Right lobe of liver (tissue), 6 donors: ENCODE data around the gene PRMT3. TPM values are rescaled to one million over a fixed set of nuclear protein-coding genes. Genes with fewer than 3 reads are reported as not detected.

Experiments
- ATAC-seq, 4 donors: fragments of 200-7000 bp; cut with Tn5 transposase; one replicate each; pipeline ENCODE4 v1.9.1; 2020; ENCODE audit warnings: mild to moderate bottlenecking in 4 of 4, moderate library complexity in 4 of 4
- DNase-seq, 3 donors: peaks; one replicate each; pipeline ENCODE4 v3.0.0-alpha.2; 2020
- H3K27ac ChIP-seq, 3 donors: fragments of 200-600 bp; one replicate each; pipeline ENCODE4 v1.8.0; 2022
- H3K27me3 ChIP-seq, 2 donors: fragments of 200-600 bp; one replicate each; pipeline ENCODE4 v1.8.0; 2022
- H3K36me3 ChIP-seq, 4 donors: fragments of 200-600 bp; sonication (generic) in 1 of 4; one replicate each; pipeline versions ENCODE4 v1.5.1 to v1.8.0; 2017 to 2022; ENCODE audit warnings: control low read depth in 1 of 4
- H3K4me1 ChIP-seq, 4 donors: fragments of 200-600 bp; sonication (generic) in 1 of 4; one replicate each; pipeline versions ENCODE4 v1.5.1 to v1.8.0; 2017 to 2022; ENCODE audit warnings: control low read depth in 1 of 4
- H3K4me3 ChIP-seq, 3 donors: fragments of 200-600 bp; one replicate each; pipeline ENCODE4 v1.8.0; 2022
- H3K9me3 ChIP-seq, 4 donors: fragments of 200-600 bp; sonication (generic) in 1 of 4; one replicate each; pipeline versions ENCODE4 v1.5.1 to v1.8.0; 2017 to 2022; ENCODE audit warnings: control low read depth in 1 of 4
- CTCF ChIP-seq, 4 donors: fragments of 200-600 bp in 3 of 4; fragments of 450-650 bp in 1 of 4; IDR thresholded peaks; one replicate each; pipeline versions ENCODE4 v1.5.1 to v1.8.0; 2016 to 2022; ENCODE audit warnings: antibody characterized with exemption in 4 of 4, mild to moderate bottlenecking in 2 of 4
- POLR2A ChIP-seq: fragments of 450-650 bp; IDR thresholded peaks from one replicate; pipeline ENCODE4 v1.6.1; 2017; ENCODE audit warnings: antibody characterized with exemption, mild to moderate bottlenecking
- WGBS: methylation state at CpG from one replicate; pipeline ENCODE4 v1.1.6; 2018; ENCODE audit warnings: low coverage, low lambda C conversion rate; ENCODE audit not compliant: insufficient coverage; ENCODE audit errors: missing lambda C conversion rate; 5-methylcytosine and 5-hydroxymethylcytosine counted together
- intact Hi-C, 2 donors: fragments of 100-400 bp; cut with DNase I; formaldehyde crosslinking; loops; one replicate each; pipeline versions ENCODE4 v1.11.2 to v1.14.1; 2022
- total RNA-seq, 6 experiments: library from RNA; depleted of rRNA in 2 of 6; stranded (reverse); fragments of >200 nt in 2 of 6; fragmentation: NEBNext Ultra II Directional in 3 of 6; extraction: Animal tissue kit (Norgen Biotek cat#: 25700) in 3 of 6; gene quantifications; one replicate each; pipeline versions ENCODE4 v1.1.0 to v1.2.4, GENCODE V29; 2016 to 2023
- donor health status: DM: no; HTN: yes; CAD: no.
- donor health status: DM: no; HTN: no; CAD: no.
- donor health status: DM: no; HTN: no; CAD: no.
- donor health status: DM: no; HTN: yes; CAD: no.
- donor health status: DM: no; HTN: yes; CAD: no.

Gene PRMT3
- total RNA-seq, 6 experiments from 2014 or later: 3.4 to 11.8 (median 4.6) TPM

GRCh38 chr11:20367313-20367948 is 20.1 kb upstream of the PRMT3 start:
- DNase-seq (no peak), ATAC-seq (peak in 1 of 4 donors; percentile 14)
- H3K4me3 ChIP-seq: no peak overlapping the region
- H3K9me3 ChIP-seq: no peaks in the 10 kb centered on the region
- H3K4me1 ChIP-seq: peaks cover 0 to 22% (median 4%) of the 10 kb centered on the region in 4 donors
- H3K27ac ChIP-seq: no peak overlapping the region
- TF ChIP-seq CTCF (IDR thresholded peaks at IDR 0.05): no peak
- no peak for TF ChIP-seq POLR2A
- H3K27me3 ChIP-seq: no peaks in the 10 kb centered on the region
- WGBS: 72% methylated on average over 9 of the region's 9 CpGs
- intact Hi-C loops: no loop called here
- H3K36me3 ChIP-seq: peaks cover 0 to 27% (median 2%) of the 10 kb centered on the region in 4 donors

DNA sequence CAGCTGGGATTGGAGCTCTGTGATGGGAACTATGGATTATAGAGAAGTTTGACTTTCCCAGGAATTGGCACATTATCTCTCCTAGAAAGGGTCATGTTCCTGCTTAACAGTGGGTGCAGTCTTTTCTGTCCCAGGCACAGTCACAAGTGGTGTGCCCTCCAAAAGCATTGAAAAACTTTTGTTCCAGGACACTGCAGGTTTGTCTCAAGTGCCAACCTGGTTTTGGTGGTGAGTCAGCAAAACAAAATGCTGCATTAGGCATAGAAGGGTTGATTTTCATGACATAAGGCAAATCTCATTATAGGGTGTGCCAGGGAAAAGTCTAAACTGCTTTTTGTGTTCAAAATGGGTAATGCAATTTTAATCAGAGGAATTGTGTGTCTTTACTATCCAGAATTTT is 19.1 kb upstream of the PRMT3 start:
- Histone ChIP-seq H3K4me1 (peaks cover 0 to 22% (median 4%) of the 10 kb centered on the region in 4 donors), H3K9me3 (no peaks in the 10 kb centered on the region), H3K36me3 (peaks cover 0 to 32% (median 2%) of the 10 kb centered on the region in 4 donors), H3K27me3 (no peaks in the 10 kb centered on the region), H3K4me3 (no peak overlapping the region), H3K27ac (no peak overlapping the region)
- DNase-seq (no peak), ATAC-seq (no peak)
- TF ChIP-seq POLR2A (no peak), CTCF (IDR thresholded peaks at IDR 0.05) (no peak)
- intact Hi-C loops: no loop called here

DNA sequence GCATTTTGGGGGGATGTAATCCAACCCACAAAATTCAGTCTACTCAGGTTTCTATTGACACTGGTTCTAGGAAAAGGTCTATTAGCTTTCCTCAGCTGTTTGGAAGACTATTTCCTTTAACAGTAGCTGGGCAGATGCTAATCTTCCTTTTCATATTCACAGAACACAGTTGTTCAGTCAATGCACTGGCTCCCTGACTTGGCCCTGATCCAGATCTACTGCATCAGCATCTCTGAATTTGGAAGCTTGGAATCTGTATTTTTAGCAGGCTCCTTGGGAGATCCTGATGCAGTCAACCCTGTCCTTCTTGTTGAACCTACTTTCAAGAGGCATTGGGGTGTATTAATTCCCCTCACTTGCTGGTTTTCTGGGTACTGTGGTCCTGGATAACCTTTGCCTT is 17.7 kb upstream of the PRMT3 start:
- intact Hi-C loops: no loop called here
- TF ChIP-seq POLR2A: no peak
- no peak for TF ChIP-seq CTCF (IDR thresholded peaks at IDR 0.05)
- DNase-seq: no peak

GRCh38 chr11:20372081-20372626 is 15.4 kb upstream of the PRMT3 start:
- no peaks in the 10 kb centered on the region for H3K4me1 ChIP-seq
- no peak for TF ChIP-seq CTCF (IDR thresholded peaks at IDR 0.05)
- no peaks in the 10 kb centered on the region for H3K27me3 ChIP-seq
- no peak overlapping the region for H3K27ac ChIP-seq
- ATAC-seq (no peak), DNase-seq (no peak)
- no peaks in the 10 kb centered on the region for H3K9me3 ChIP-seq
- intact Hi-C loops: no loop called here
- H3K4me3 ChIP-seq: no peak overlapping the region
- WGBS: 81% methylated on average over 5 of the region's 5 CpGs
- peaks cover 0 to 48% (median 8%) of the 10 kb centered on the region in 4 donors for H3K36me3 ChIP-seq

More for the DNA sequence above, 17.7 kb upstream of the PRMT3 start:
- ATAC-seq: no peak
- Histone ChIP-seq H3K9me3 (no peaks in the 10 kb centered on the region), H3K4me1 (peaks cover 0 to 16% (median 2%) of the 10 kb centered on the region in 4 donors), H3K4me3 (no peak overlapping the region), H3K27me3 (no peaks in the 10 kb centered on the region), H3K27ac (no peak overlapping the region), H3K36me3 (peaks cover 0 to 37% (median 2%) of the 10 kb centered on the region in 4 donors)
